HepG2 (cell line): Measurements from ENCODE around the gene PDSS2. TPM values are rescaled to one million over a fixed set of nuclear protein-coding genes. Genes with fewer than 3 reads are reported as not detected.

Experiments
- ETV6 ChIP-seq: sonication (generic); formaldehyde crosslinking; conservative IDR thresholded peaks from 2 replicates; pipeline ENCODE4 v1.4.0; 2020; ENCODE audit warnings: missing genetic modification reagents
- MLLT10 ChIP-seq: sonication (generic); formaldehyde crosslinking; IDR thresholded peaks from 2 replicates; pipeline ENCODE4 v1.4.0; 2020; ENCODE audit warnings: missing genetic modification reagents
- MXD4 ChIP-seq: IDR thresholded peaks from 2 replicates; pipeline ENCODE4 v1.6.1; 2016; ENCODE audit warnings: mild to moderate bottlenecking, missing biosample characterization, missing genetic modification reagents
- RBM39 ChIP-seq: fragments of 200-400 bp; formaldehyde crosslinking; IDR thresholded peaks from one replicate; pipeline ENCODE4 v1.6.1; 2018; ENCODE audit warnings: antibody characterized with exemption, mild to moderate bottlenecking, low read depth, low read length; ENCODE audit not compliant: poor library complexity, severe bottlenecking
- STAG1 ChIP-seq: sonication (generic); formaldehyde crosslinking; IDR thresholded peaks from 2 replicates; pipeline ENCODE4 v1.4.0; 2020; ENCODE audit warnings: missing genetic modification reagents
- TAF15 ChIP-seq: fragments of 200-400 bp; formaldehyde crosslinking; IDR thresholded peaks from one replicate; pipeline ENCODE4 v1.6.1; 2018; ENCODE audit warnings: mild to moderate bottlenecking, low read depth, low read length; ENCODE audit not compliant: poor library complexity, severe bottlenecking
- TGIF2 ChIP-seq: IDR thresholded peaks from 2 replicates; pipeline ENCODE4 v1.6.1; 2016; ENCODE audit warnings: control low read depth, missing compliant biosample characterization
- ZC3H13 ChIP-seq: sonication (generic); formaldehyde crosslinking; IDR thresholded peaks from 2 replicates; pipeline ENCODE4 v1.8.1; 2023; ENCODE audit warnings: mild to moderate bottlenecking, missing genetic modification reagents, moderate library complexity
- ZNF446 ChIP-seq: sonication (generic); formaldehyde crosslinking; IDR thresholded peaks from 2 replicates; pipeline ENCODE4 v1.5.0; 2020; ENCODE audit warnings: mild to moderate bottlenecking, missing genetic modification reagents
- ZNF781 ChIP-seq: sonication (generic); formaldehyde crosslinking; IDR thresholded peaks from 2 replicates; pipeline ENCODE4 v1.5.1; 2020; ENCODE audit warnings: borderline replicate concordance, mild to moderate bottlenecking, missing genetic modification reagents; ENCODE audit errors: not compliant biosample characterization
- ZNF878 ChIP-seq: sonication (generic); formaldehyde crosslinking; IDR thresholded peaks from 2 replicates; pipeline ENCODE4 v1.8.1; 2023; ENCODE audit warnings: mild to moderate bottlenecking, missing genetic modification reagents, moderate library complexity
- polyA plus RNA-seq, 8 experiments: library from polyadenylated mRNA; depleted of rRNA in 3 of 8; stranded (reverse) in 7 of 8; unstranded in 1 of 8; fragments of >200 nt; fragmentation: Illumina TruSeq in 4 of 8; extraction: Trizol in 4 of 8; gene quantifications; 2 replicates each; pipeline versions ENCODE4 v1.2.1 to v1.2.3, GENCODE V29; 2011 to 2016; ENCODE audit warnings: low read depth in 4 of 8, missing spikeins in 1 of 8, mixed read lengths in 1 of 8; ENCODE audit not compliant: insufficient read depth in 1 of 8
- total RNA-seq, 5 experiments: library from RNA; depleted of rRNA; stranded (reverse); fragments of >200 nt; fragmentation: Illumina TruSeq; extraction: Trizol; gene quantifications; 2 replicates each; pipeline ENCODE4 v1.2.3, GENCODE V29; 2016; ENCODE audit warnings: low read depth in 1 of 5
- TF ChIP-seq, protein P1 (sequence below): sonication (generic); formaldehyde crosslinking; IDR thresholded peaks from 2 replicates; pipeline ENCODE4 v1.4.0; 2020; ENCODE audit warnings: low read depth, mild to moderate bottlenecking, missing genetic modification reagents
- TF ChIP-seq, protein P2 (sequence below): sonication (generic); formaldehyde crosslinking; IDR thresholded peaks from 2 replicates; pipeline ENCODE4 v1.8.1; 2023; ENCODE audit warnings: mild to moderate bottlenecking, missing genetic modification reagents, borderline replicate concordance
- TF ChIP-seq, protein P3 (sequence below): sonication (generic); formaldehyde crosslinking; IDR thresholded peaks from 2 replicates; pipeline ENCODE4 v1.8.0; 2022; ENCODE audit warnings: mild to moderate bottlenecking, missing genetic modification reagents
- TF ChIP-seq, protein P4 (sequence below): sonication (generic); formaldehyde crosslinking; IDR thresholded peaks from 2 replicates; pipeline ENCODE4 v1.4.0; 2020; ENCODE audit warnings: missing genetic modification reagents
- TF ChIP-seq, protein P5 (sequence below): sonication (generic); formaldehyde crosslinking; IDR thresholded peaks from 2 replicates; pipeline ENCODE4 v1.5.0; 2020; ENCODE audit warnings: missing genetic modification reagents, mild to moderate bottlenecking, borderline replicate concordance
- TF ChIP-seq, protein P6 (sequence below): sonication (generic); formaldehyde crosslinking; conservative IDR thresholded peaks from 2 replicates; pipeline ENCODE4 v1.4.0; 2020; ENCODE audit warnings: missing genetic modification reagents
- TF ChIP-seq, protein P7 (sequence below): sonication (generic); formaldehyde crosslinking; IDR thresholded peaks from 2 replicates; pipeline ENCODE4 v1.4.0; 2020; ENCODE audit warnings: missing genetic modification reagents, mild to moderate bottlenecking, borderline replicate concordance

Gene PDSS2
- total and polyA plus RNA-seq, 2 of the 13 experiments (the other 11 are each of a cell fraction or from before 2014, with no cell fraction given): 16.2 to 17.0 TPM

DNA sequence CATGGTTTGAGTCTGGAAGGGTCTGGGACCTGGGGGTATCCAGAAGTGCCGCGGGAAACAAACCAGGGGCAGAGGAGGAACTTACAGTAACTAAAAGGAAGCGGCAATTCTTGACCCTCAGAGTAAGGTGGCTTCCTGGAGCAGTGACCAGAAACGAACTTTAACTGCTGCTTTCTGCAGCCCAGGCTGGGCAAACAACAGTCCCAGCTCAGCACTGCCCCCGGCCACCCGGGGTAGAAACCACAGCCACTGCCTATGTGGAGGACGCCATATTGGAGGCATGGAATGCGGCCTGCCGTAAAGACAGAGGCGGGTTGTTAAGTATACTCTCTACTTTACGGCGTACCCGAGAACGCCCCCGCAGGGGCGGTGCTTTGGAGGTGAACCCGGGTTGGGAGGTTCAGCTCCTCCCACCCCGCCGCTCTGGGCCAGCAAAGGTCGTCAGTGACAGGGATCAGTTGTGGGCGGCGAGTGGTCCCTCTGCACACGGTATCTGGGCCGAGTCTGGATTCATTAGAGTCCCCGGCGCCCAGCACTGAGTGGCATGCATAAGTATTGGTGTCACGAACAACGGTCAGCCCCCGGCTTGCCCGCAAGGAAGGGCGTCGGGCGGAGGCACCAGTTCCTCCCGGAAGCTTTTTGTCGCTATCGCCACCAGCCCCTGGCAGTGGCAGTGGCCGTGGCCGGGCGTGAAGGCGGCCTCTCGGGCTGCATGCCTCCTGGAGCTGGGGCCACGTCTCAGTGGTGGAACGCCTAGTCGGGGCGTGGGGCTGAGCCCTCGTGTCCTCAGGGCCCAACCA is at the start of gene PDSS2 (continued):
- TF ChIP-seq ZNF781 (CRISPR knock-in tag): peak; percentile 82
- TF ChIP-seq, protein P1, sequence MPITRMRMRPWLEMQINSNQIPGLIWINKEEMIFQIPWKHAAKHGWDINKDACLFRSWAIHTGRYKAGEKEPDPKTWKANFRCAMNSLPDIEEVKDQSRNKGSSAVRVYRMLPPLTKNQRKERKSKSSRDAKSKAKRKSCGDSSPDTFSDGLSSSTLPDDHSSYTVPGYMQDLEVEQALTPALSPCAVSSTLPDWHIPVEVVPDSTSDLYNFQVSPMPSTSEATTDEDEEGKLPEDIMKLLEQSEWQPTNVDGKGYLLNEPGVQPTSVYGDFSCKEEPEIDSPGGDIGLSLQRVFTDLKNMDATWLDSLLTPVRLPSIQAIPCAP (CRISPR knock-in tag): no peak
- TF ChIP-seq, protein P2, sequence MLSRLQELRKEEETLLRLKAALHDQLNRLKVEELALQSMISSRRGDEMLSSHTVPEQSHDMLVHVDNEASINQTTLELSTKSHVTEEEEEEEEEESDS: no peak
- peak; percentile 64; the same call in 1 of the 2 replicates for TF ChIP-seq ZC3H13
- no peak for TF ChIP-seq ZNF446
- no peak for TF ChIP-seq ZNF878 (CRISPR knock-in tag)
- TF ChIP-seq, protein P3, sequence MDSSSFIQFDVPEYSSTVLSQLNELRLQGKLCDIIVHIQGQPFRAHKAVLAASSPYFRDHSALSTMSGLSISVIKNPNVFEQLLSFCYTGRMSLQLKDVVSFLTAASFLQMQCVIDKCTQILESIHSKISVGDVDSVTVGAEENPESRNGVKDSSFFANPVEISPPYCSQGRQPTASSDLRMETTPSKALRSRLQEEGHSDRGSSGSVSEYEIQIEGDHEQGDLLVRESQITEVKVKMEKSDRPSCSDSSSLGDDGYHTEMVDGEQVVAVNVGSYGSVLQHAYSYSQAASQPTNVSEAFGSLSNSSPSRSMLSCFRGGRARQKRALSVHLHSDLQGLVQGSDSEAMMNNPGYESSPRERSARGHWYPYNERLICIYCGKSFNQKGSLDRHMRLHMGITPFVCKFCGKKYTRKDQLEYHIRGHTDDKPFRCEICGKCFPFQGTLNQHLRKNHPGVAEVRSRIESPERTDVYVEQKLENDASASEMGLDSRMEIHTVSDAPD (CRISPR knock-in tag): peak; percentile 33; the same call in 1 of the 2 replicates
- TF ChIP-seq, protein P4, sequence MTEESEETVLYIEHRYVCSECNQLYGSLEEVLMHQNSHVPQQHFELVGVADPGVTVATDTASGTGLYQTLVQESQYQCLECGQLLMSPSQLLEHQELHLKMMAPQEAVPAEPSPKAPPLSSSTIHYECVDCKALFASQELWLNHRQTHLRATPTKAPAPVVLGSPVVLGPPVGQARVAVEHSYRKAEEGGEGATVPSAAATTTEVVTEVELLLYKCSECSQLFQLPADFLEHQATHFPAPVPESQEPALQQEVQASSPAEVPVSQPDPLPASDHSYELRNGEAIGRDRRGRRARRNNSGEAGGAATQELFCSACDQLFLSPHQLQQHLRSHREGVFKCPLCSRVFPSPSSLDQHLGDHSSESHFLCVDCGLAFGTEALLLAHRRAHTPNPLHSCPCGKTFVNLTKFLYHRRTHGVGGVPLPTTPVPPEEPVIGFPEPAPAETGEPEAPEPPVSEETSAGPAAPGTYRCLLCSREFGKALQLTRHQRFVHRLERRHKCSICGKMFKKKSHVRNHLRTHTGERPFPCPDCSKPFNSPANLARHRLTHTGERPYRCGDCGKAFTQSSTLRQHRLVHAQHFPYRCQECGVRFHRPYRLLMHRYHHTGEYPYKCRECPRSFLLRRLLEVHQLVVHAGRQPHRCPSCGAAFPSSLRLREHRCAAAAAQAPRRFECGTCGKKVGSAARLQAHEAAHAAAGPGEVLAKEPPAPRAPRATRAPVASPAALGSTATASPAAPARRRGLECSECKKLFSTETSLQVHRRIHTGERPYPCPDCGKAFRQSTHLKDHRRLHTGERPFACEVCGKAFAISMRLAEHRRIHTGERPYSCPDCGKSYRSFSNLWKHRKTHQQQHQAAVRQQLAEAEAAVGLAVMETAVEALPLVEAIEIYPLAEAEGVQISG: peak; percentile 77
- TF ChIP-seq ETV6 (CRISPR knock-in tag): 0 out of 2 replicates have a peak, but pooled peaks have one; percentile 80
- TF ChIP-seq, protein P5, sequence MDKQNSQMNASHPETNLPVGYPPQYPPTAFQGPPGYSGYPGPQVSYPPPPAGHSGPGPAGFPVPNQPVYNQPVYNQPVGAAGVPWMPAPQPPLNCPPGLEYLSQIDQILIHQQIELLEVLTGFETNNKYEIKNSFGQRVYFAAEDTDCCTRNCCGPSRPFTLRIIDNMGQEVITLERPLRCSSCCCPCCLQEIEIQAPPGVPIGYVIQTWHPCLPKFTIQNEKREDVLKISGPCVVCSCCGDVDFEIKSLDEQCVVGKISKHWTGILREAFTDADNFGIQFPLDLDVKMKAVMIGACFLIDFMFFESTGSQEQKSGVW (CRISPR knock-in tag): no peak
- TF ChIP-seq, protein P6, sequence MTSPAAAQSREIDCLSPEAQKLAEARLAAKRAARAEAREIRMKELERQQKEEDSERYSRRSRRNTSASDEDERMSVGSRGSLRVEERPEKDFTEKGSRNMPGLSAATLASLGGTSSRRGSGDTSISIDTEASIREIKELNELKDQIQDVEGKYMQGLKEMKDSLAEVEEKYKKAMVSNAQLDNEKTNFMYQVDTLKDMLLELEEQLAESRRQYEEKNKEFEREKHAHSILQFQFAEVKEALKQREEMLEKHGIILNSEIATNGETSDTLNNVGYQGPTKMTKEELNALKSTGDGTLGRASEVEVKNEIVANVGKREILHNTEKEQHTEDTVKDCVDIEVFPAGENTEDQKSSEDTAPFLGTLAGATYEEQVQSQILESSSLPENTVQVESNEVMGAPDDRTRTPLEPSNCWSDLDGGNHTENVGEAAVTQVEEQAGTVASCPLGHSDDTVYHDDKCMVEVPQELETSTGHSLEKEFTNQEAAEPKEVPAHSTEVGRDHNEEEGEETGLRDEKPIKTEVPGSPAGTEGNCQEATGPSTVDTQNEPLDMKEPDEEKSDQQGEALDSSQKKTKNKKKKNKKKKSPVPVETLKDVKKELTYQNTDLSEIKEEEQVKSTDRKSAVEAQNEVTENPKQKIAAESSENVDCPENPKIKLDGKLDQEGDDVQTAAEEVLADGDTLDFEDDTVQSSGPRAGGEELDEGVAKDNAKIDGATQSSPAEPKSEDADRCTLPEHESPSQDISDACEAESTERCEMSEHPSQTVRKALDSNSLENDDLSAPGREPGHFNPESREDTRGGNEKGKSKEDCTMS: no peak; the same call in 1 of the 2 replicates
- TF ChIP-seq MLLT10 (CRISPR knock-in tag): no peak
- TF ChIP-seq RBM39: no peak
- TF ChIP-seq MXD4 (CRISPR knock-in tag): 0 out of 2 replicates have a peak, but pooled peaks have one; percentile 52
- TF ChIP-seq STAG1 (CRISPR knock-in tag): peak; percentile 57
- TF ChIP-seq TGIF2 (CRISPR knock-in tag): no peak
- TF ChIP-seq, protein P7, sequence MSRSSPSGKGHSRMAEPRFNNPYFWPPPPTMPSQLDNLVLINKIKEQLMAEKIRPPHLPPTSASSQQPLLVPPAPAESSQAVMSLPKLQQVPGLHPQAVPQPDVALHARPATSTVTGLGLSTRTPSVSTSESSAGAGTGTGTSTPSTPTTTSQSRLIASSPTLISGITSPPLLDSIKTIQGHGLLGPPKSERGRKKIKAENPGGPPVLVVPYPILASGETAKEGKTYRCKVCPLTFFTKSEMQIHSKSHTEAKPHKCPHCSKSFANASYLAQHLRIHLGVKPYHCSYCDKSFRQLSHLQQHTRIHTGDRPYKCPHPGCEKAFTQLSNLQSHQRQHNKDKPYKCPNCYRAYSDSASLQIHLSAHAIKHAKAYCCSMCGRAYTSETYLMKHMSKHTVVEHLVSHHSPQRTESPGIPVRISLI (CRISPR knock-in tag): 0 out of 2 replicates have a peak, but pooled peaks have one; percentile 41
- no peak for TF ChIP-seq TAF15
